HEK293 (cell line): ENCODE measurements around the gene SAT1.

Experiments used
- CTCF ChIA-PET: fragments of 350-600 bp; formaldehyde crosslinking; extraction: SDS; loops from one replicate; lab custom pipeline; 2021; ENCODE audit warnings: antibody characterized with exemption; lab: Yijun Ruan, JAX
- POLR2A ChIA-PET: fragments of 300-600 bp; formaldehyde crosslinking; extraction: SDS; loops from one replicate; lab custom pipeline; 2020; ENCODE audit warnings: antibody characterized with exemption, inconsistent platforms; lab: Yijun Ruan, JAX
- H3K27ac ChIP-seq: fragments of 200-500 bp; sonication (Bioruptor generic); 2 replicates; pipeline ENCODE4 v1.5.1; 2014; ENCODE audit warnings: low read depth, low read length, control low read depth, inconsistent platforms; ENCODE audit errors: extremely low read depth
- H3K36me3 ChIP-seq, 2 experiments: fragments of 200-500 bp in 1 of 2; sonication (Bioruptor generic) in 1 of 2; 1 replicate in 1 of 2; 2 replicates in 1 of 2; pipeline ENCODE4 v1.5.1; 2014 to 2017; ENCODE audit warnings: inconsistent platforms in 2 of 2, low read length in 2 of 2; ENCODE audit not compliant: control insufficient read depth in 2 of 2, insufficient read depth in 1 of 2
- H3K4me1 ChIP-seq: fragments of 200-500 bp; sonication (Bioruptor generic); 2 replicates; pipeline ENCODE4 v1.5.1; 2014; ENCODE audit warnings: mild to moderate bottlenecking, low read length, inconsistent platforms; ENCODE audit not compliant: control insufficient read depth, insufficient read depth
- H3K4me3 ChIP-seq: 2 replicates; pipeline ENCODE4 v1.5.1; 2011; ENCODE audit warnings: low read depth, mild to moderate bottlenecking, control low read depth, low read length, moderate library complexity
- H3K9me3 ChIP-seq: fragments of 200-500 bp; sonication (Bioruptor generic); 2 replicates; pipeline ENCODE4 v1.5.1; 2014; ENCODE audit warnings: low read depth, low read length, inconsistent platforms; ENCODE audit not compliant: control insufficient read depth, insufficient read depth
- GLI2 ChIP-seq: fragments of 450-650 bp; formaldehyde crosslinking; IDR thresholded peaks from 2 replicates; pipeline ENCODE4; 2017; ENCODE audit warnings: missing biosample characterization, missing genetic modification characterization, low read depth, borderline replicate concordance
- GLIS1 ChIP-seq: fragments of 450-650 bp; formaldehyde crosslinking; IDR thresholded peaks from 2 replicates; pipeline ENCODE4 v1.5.1; 2016; ENCODE audit warnings: missing biosample characterization, missing genetic modification characterization
- HOXA7 ChIP-seq: sonication (generic); formaldehyde crosslinking; IDR thresholded peaks from 2 replicates; pipeline ENCODE4 v1.8.1; 2022; ENCODE audit warnings: missing genetic modification reagents, borderline replicate concordance
- KLF10 ChIP-seq: fragments of 450-650 bp; IDR thresholded peaks from 2 replicates; pipeline ENCODE4 v1.5.1; 2018; ENCODE audit warnings: missing biosample characterization, mild to moderate bottlenecking, missing genetic modification characterization
- OVOL3 ChIP-seq: fragments of 450-650 bp; formaldehyde crosslinking; IDR thresholded peaks from 2 replicates; pipeline ENCODE4 v1.5.1; 2016; ENCODE audit warnings: missing biosample characterization, missing genetic modification characterization
- TCF7L2 ChIP-seq: IDR thresholded peaks from 2 replicates; pipeline ENCODE4 v1.6.1; 2011; ENCODE audit warnings: low read depth, mild to moderate bottlenecking, inconsistent platforms, low read length, moderate library complexity, borderline replicate concordance
- ZBTB17 ChIP-seq: fragments of 450-650 bp; formaldehyde crosslinking; IDR thresholded peaks from 2 replicates; pipeline ENCODE4 v1.5.1; 2016; ENCODE audit warnings: missing biosample characterization, missing genetic modification characterization
- ZBTB8A ChIP-seq: fragments of 450-650 bp; formaldehyde crosslinking; IDR thresholded peaks from 2 replicates; pipeline ENCODE4 v1.5.1; 2016; ENCODE audit warnings: missing biosample characterization, missing genetic modification characterization
- ZIC2 ChIP-seq: fragments of 450-650 bp; formaldehyde crosslinking; IDR thresholded peaks from 2 replicates; pipeline ENCODE4 v1.5.1; 2016; ENCODE audit warnings: missing biosample characterization, missing genetic modification characterization
- ZNF133 ChIP-seq: fragments of 450-650 bp; formaldehyde crosslinking; IDR thresholded peaks from 2 replicates; pipeline ENCODE4 v1.5.1; 2016; ENCODE audit warnings: missing biosample characterization, missing genetic modification characterization
- ZNF155 ChIP-seq: fragments of 450-650 bp; formaldehyde crosslinking; IDR thresholded peaks from 2 replicates; pipeline ENCODE4 v1.5.1; 2016; ENCODE audit warnings: missing biosample characterization, missing genetic modification characterization
- ZNF341 ChIP-seq: fragments of 450-650 bp; formaldehyde crosslinking; IDR thresholded peaks from 2 replicates; pipeline ENCODE4; 2016; ENCODE audit warnings: low read depth, missing biosample characterization, missing genetic modification characterization
- ZNF561 ChIP-seq: fragments of 450-650 bp; IDR thresholded peaks from 2 replicates; pipeline ENCODE4 v1.5.1; 2018; ENCODE audit warnings: missing biosample characterization, missing genetic modification characterization, borderline replicate concordance
- ZNF610 ChIP-seq: fragments of 450-650 bp; formaldehyde crosslinking; IDR thresholded peaks from 2 replicates; pipeline ENCODE4 v1.5.1; 2016; ENCODE audit warnings: missing biosample characterization, missing genetic modification characterization, borderline replicate concordance
- ZNF654 ChIP-seq: fragments of 450-650 bp; formaldehyde crosslinking; IDR thresholded peaks from 2 replicates; pipeline ENCODE4 v1.5.1; 2016; ENCODE audit warnings: low read depth, missing biosample characterization, missing genetic modification characterization
- ZNF658 ChIP-seq: fragments of 450-650 bp; formaldehyde crosslinking; IDR thresholded peaks from 2 replicates; pipeline ENCODE4; 2016; ENCODE audit warnings: missing biosample characterization, missing genetic modification characterization
- ZNF747 ChIP-seq: fragments of 450-650 bp; formaldehyde crosslinking; IDR thresholded peaks from 2 replicates; pipeline ENCODE4 v1.5.1; 2016; ENCODE audit warnings: missing biosample characterization, missing genetic modification characterization
- ZSCAN30 ChIP-seq: fragments of 450-650 bp; IDR thresholded peaks from 2 replicates; pipeline ENCODE4 v1.5.1; 2018; ENCODE audit warnings: missing biosample characterization, mild to moderate bottlenecking, missing genetic modification characterization, moderate library complexity
- TF ChIP-seq, protein P1 (sequence below): fragments of 450-650 bp; formaldehyde crosslinking; IDR thresholded peaks from 2 replicates; pipeline ENCODE4 v1.5.1; 2017; ENCODE audit warnings: missing biosample characterization, mild to moderate bottlenecking, missing genetic modification characterization, moderate library complexity
- TF ChIP-seq, protein P2 (sequence below): fragments of 450-650 bp; IDR thresholded peaks from 2 replicates; pipeline ENCODE4 v1.5.1; 2018; ENCODE audit warnings: missing biosample characterization, mild to moderate bottlenecking, missing genetic modification characterization
- TF ChIP-seq, protein P3 (sequence below): fragments of 450-650 bp; formaldehyde crosslinking; IDR thresholded peaks from 2 replicates; pipeline ENCODE4 v1.5.1; 2016; ENCODE audit warnings: missing biosample characterization, missing genetic modification characterization
- TF ChIP-seq, protein P4 (sequence below): fragments of 450-650 bp; formaldehyde crosslinking; IDR thresholded peaks from 2 replicates; pipeline ENCODE4 v1.5.1; 2016; ENCODE audit warnings: missing biosample characterization, missing genetic modification characterization
- TF ChIP-seq, protein P5 (sequence below): fragments of 450-650 bp; formaldehyde crosslinking; IDR thresholded peaks from 2 replicates; pipeline ENCODE4 v1.5.1; 2017; ENCODE audit warnings: missing biosample characterization, missing genetic modification characterization

The SAT1 gene

DNA sequence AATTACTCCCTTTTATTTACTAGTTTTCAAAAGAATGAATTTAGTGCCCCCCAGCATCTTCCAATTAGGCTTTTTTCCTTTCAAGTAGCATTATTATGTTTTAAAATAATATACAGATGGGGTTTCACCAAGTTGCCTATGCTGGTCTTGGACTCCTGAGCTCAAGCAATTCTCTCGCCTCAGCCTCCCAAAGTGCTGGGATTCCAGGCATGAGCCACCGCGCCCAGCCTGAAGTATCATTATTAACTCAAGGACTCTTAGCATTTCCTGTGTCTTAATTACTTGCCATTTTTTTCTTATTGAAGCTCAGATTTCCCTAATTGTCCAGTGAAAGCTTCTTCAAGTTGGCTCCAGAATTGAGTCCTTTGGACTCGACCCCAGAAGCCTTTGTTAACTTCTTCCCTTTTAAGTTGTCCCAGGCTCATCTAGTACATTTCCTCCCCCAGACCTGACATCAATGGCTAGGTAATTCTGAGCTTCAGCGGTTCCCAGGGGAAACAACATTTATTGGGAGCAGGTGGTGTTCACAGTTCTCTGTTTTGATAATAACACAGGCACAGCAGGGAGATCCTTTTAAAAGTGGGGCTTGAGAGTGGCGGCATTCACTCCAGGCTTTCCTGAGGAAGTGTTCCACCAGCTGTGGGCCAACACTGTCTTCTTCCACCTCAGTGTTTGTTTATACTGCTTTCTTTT, 10.0 kb downstream of the SAT1 start (continued):
- TF ChIP-seq, protein P1, sequence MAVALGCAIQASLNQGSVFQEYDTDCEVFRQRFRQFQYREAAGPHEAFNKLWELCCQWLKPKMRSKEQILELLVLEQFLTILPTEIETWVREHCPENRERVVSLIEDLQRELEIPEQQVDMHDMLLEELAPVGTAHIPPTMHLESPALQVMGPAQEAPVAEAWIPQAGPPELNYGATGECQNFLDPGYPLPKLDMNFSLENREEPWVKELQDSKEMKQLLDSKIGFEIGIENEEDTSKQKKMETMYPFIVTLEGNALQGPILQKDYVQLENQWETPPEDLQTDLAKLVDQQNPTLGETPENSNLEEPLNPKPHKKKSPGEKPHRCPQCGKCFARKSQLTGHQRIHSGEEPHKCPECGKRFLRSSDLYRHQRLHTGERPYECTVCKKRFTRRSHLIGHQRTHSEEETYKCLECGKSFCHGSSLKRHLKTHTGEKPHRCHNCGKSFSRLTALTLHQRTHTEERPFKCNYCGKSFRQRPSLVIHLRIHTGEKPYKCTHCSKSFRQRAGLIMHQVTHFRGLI (tag by site-specific recombination), result peak; percentile 66
- TF ChIP-seq ZNF658 (tag by site-specific recombination) (no peak), ZNF747 (tag by site-specific recombination) (no peak), ZNF341 (tag by site-specific recombination) (peak; percentile 69), TCF7L2 (peak; percentile 84), ZNF133 (tag by site-specific recombination) (no peak), OVOL3 (tag by site-specific recombination) (peak; percentile 83), GLI2 (tag by site-specific recombination) (peak; percentile 64; the same call in 1 of the 2 replicates), ZBTB17 (tag by site-specific recombination) (peak; percentile 88), ZIC2 (tag by site-specific recombination) (peak; percentile 88)

DNA sequence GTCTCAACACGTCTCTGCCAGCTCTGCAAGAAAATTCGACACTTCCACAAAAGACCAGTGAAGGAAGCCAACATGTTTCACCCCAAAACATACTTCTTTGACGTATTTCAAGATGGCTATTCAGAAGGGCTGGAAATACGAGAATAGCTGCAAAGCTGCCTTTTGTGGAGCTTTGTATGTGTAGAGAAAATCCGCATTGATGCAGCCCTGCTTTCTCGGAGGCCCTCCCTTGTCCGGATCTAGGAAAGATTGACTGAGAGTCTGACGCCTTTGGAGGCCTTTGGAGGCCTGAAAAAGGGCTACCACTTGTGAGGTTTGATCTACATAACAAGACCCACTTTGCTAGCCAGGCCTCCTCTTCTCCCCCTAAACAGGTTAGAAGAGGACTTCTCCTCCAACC, 12.2 kb downstream of the SAT1 start:
- Histone ChIP-seq H3K36me3 (no peaks in the 10 kb centered on the region), H3K27ac (no peak overlapping the region), H3K9me3 (no peaks in the 10 kb centered on the region), H3K4me1 (peaks cover 7% of the 10 kb centered on the region), H3K4me3 (no peak overlapping the region)
- CTCF ChIA-PET, result no interaction called here
- POLR2A ChIA-PET, result interaction anchor here (5.8 kb wide), 1 partner anchor 11 kb away, joined by 39 read pairs; the partner anchor contains the start of gene SAT1
- TF ChIP-seq ZNF155 (tag by site-specific recombination) (no peak), ZBTB8A (tag by site-specific recombination) (peak; percentile 35; the same call in 1 of the 2 replicates)
- TF ChIP-seq, protein P2, sequence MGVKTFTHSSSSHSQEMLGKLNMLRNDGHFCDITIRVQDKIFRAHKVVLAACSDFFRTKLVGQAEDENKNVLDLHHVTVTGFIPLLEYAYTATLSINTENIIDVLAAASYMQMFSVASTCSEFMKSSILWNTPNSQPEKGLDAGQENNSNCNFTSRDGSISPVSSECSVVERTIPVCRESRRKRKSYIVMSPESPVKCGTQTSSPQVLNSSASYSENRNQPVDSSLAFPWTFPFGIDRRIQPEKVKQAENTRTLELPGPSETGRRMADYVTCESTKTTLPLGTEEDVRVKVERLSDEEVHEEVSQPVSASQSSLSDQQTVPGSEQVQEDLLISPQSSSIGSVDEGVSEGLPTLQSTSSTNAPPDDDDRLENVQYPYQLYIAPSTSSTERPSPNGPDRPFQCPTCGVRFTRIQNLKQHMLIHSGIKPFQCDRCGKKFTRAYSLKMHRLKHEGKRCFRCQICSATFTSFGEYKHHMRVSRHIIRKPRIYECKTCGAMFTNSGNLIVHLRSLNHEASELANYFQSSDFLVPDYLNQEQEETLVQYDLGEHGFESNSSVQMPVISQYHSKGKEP (tag by site-specific recombination), result 0 out of 2 replicates have a peak, but pooled peaks have one; percentile 25

DNA sequence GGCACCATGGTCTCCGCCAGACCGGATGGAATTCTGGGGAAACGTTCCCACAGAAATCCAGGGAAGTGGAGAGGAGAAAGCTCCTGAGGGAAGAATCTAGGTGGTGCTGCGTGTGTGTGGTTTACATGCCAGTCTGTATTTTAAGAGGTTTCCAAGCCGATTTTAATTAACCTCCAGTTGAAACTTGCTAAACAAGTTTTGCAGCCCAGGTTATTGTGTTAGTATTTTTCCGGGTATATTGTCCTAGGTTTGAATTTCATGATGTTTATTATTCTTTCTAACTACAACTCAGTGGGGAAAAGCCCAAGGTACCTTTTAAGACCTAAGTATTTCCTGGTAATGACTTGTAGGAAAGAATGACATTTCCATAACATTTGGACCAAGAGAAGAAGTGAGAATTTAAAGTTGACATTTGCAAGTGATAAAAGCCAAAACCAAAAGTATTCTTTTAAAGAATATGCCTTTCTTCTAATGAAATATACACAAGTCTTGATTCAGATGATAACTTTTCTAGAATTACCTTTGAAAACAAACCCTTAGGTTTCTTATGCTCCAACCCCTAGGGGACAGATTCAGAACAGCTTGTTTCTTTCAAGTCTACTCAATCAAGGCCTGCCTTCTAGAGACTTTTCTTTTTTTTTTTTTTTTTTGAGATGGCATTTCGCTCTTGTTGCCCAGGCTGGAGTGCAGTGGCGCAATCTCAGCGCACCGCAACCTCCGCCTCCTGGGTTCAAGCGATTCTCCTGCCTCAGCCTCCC, 14.6 kb downstream of the SAT1 start:
- CTCF ChIA-PET, result interaction anchor here (0.6 to 1.5 kb wide), 2 partner anchors 12 to 16 kb away, joined by 3 to 4 read pairs; no protein-coding TSS in a partner anchor
- no peaks in the 10 kb centered on the region for H3K9me3 ChIP-seq
- no peaks in the 10 kb centered on the region for H3K36me3 ChIP-seq
- POLR2A ChIA-PET, result interaction anchor here (5.8 kb wide), 1 partner anchor 14 kb away, joined by 39 read pairs; the partner anchor contains the start of gene SAT1
- H3K27ac ChIP-seq, result peak overlapping the region; percentile 76
- H3K4me3 ChIP-seq, result no peak overlapping the region
- peaks cover 7% of the 10 kb centered on the region for H3K4me1 ChIP-seq
- peak; percentile 41; the same call in 1 of the 2 replicates for TF ChIP-seq ZSCAN30 (tag by site-specific recombination)
- no peak for TF ChIP-seq ZNF610 (tag by site-specific recombination)
- TF ChIP-seq, protein P3, sequence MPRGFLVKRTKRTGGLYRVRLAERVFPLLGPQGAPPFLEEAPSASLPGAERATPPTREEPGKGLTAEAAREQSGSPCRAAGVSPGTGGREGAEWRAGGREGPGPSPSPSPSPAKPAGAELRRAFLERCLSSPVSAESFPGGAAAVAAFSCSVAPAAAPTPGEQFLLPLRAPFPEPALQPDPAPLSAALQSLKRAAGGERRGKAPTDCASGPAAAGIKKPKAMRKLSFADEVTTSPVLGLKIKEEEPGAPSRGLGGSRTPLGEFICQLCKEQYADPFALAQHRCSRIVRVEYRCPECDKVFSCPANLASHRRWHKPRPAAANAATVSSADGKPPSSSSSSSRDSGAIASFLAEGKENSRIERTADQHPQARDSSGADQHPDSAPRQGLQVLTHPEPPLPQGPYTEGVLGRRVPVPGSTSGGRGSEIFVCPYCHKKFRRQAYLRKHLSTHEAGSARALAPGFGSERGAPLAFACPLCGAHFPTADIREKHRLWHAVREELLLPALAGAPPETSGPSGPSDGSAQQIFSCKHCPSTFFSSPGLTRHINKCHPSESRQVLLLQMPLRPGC (tag by site-specific recombination), result peak; percentile 83; the same call in 1 of the 2 replicates
- peak; percentile 88 for TF ChIP-seq ZNF561 (tag by site-specific recombination)
- TF ChIP-seq KLF10 (tag by site-specific recombination), result peak; percentile 71; the same call in 1 of the 2 replicates
- no peak for TF ChIP-seq HOXA7 (CRISPR knock-in tag)
- no peak for TF ChIP-seq ZNF654
- TF ChIP-seq GLIS1 (tag by site-specific recombination), result peak; percentile 80
- TF ChIP-seq, protein P4, sequence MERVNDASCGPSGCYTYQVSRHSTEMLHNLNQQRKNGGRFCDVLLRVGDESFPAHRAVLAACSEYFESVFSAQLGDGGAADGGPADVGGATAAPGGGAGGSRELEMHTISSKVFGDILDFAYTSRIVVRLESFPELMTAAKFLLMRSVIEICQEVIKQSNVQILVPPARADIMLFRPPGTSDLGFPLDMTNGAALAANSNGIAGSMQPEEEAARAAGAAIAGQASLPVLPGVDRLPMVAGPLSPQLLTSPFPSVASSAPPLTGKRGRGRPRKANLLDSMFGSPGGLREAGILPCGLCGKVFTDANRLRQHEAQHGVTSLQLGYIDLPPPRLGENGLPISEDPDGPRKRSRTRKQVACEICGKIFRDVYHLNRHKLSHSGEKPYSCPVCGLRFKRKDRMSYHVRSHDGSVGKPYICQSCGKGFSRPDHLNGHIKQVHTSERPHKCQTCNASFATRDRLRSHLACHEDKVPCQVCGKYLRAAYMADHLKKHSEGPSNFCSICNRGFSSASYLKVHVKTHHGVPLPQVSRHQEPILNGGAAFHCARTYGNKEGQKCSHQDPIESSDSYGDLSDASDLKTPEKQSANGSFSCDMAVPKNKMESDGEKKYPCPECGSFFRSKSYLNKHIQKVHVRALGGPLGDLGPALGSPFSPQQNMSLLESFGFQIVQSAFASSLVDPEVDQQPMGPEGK, result peak; percentile 46; the same call in 1 of the 2 replicates
- TF ChIP-seq, protein P5, sequence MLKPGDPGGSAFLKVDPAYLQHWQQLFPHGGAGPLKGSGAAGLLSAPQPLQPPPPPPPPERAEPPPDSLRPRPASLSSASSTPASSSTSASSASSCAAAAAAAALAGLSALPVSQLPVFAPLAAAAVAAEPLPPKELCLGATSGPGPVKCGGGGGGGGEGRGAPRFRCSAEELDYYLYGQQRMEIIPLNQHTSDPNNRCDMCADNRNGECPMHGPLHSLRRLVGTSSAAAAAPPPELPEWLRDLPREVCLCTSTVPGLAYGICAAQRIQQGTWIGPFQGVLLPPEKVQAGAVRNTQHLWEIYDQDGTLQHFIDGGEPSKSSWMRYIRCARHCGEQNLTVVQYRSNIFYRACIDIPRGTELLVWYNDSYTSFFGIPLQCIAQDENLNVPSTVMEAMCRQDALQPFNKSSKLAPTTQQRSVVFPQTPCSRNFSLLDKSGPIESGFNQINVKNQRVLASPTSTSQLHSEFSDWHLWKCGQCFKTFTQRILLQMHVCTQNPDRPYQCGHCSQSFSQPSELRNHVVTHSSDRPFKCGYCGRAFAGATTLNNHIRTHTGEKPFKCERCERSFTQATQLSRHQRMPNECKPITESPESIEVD (tag by site-specific recombination), result peak; percentile 99
